Sigmoid colon (tissue), 7 donors: ENCODE measurements around the gene MTSS2. TPM values are rescaled to one million over a fixed set of nuclear protein-coding genes. Genes with fewer than 3 reads are reported as not detected.
A peak's percentile ranks its signal among the peaks of the same experiment; 100 is the strongest.

Experiments
- DNase-seq: peaks from one replicate; pipeline ENCODE4 v3.0.0-alpha.2; 2019
- H3K27ac ChIP-seq, 4 donors: fragments of 200-600 bp; sonication (generic); one replicate each; pipeline ENCODE4 v1.5.1; 2016 to 2019; ENCODE audit warnings: mild to moderate bottlenecking in 1 of 4
- H3K27me3 ChIP-seq, 3 donors: fragments of 200-600 bp; sonication (generic); one replicate each; pipeline ENCODE4 v1.5.1; 2019; ENCODE audit warnings: mild to moderate bottlenecking in 1 of 3
- H3K36me3 ChIP-seq, 4 donors: fragments of 200-600 bp; sonication (generic); one replicate each; pipeline ENCODE4 v1.5.1; 2016 to 2019
- H3K4me1 ChIP-seq, 4 donors: fragments of 200-600 bp; sonication (generic); one replicate each; pipeline ENCODE4 v1.5.1; 2017 to 2019
- H3K4me3 ChIP-seq, 4 donors: fragments of 200-600 bp; sonication (generic); one replicate each; pipeline ENCODE4 v1.5.1; 2017 to 2019; ENCODE audit warnings: mild to moderate bottlenecking in 2 of 4, moderate library complexity in 1 of 4
- H3K9me3 ChIP-seq, 4 donors: fragments of 200-600 bp in 3 of 4; sonication (generic) in 3 of 4; one replicate each; pipeline versions ENCODE4 v1.5.1 to v1.6.1; 2013 to 2019
- EP300 ChIP-seq, 4 donors: sonication (generic); formaldehyde crosslinking; IDR thresholded peaks; one replicate each; pipeline ENCODE4 v1.6.1; 2017; ENCODE audit warnings: antibody characterized with exemption in 4 of 4
- POLR2A ChIP-seq, 2 donors: fragments of 450-650 bp; IDR thresholded peaks; one replicate each; pipeline ENCODE4 v1.6.1; 2016; ENCODE audit warnings: antibody characterized with exemption in 2 of 2, mild to moderate bottlenecking in 2 of 2, moderate library complexity in 2 of 2
- POLR2AphosphoS5 ChIP-seq, 4 donors: sonication (generic); formaldehyde crosslinking; IDR thresholded peaks; one replicate each; pipeline ENCODE4 v1.6.1; 2017; ENCODE audit warnings: antibody characterized with exemption in 4 of 4
- WGBS, 2 donors: extraction: QIAGEN DNeasy Blood & Tissue Kit; methylation state at CpG; one replicate each; pipeline ENCODE4 v1.1.7; 2013; 5-methylcytosine and 5-hydroxymethylcytosine counted together
- intact Hi-C: fragments of 100-400 bp; cut with DNase I; formaldehyde crosslinking; loops from one replicate; pipeline ENCODE4 v1.15.1; 2023
- polyA plus RNA-seq, 3 donors: library from polyadenylated mRNA; stranded (reverse); fragments of 200-250 nt; gene quantifications; one replicate each; pipeline ENCODE4 v1.2.3, GENCODE V29; 2013
- total RNA-seq, 4 donors: library from RNA; depleted of rRNA; stranded (reverse); fragments of >200 nt; gene quantifications; one replicate each; pipeline ENCODE4 v1.1.0, GENCODE V29; 2016
- TF ChIP-seq, protein P1 (sequence below), 4 experiments: fragments of 450-650 bp in 3 of 4; fragments of 200-600 bp in 1 of 4; IDR thresholded peaks; one replicate each; pipeline ENCODE4 v1.5.1; 2016 to 2019; ENCODE audit warnings: antibody characterized with exemption in 4 of 4, mild to moderate bottlenecking in 3 of 4, moderate library complexity in 2 of 4
- donor health status: healthy with polysubstance abuse.
- donor health status: Bipolar disorder and iron deficiency.
- donor health status: healthy.

MTSS2 gene
- total and polyA plus RNA-seq, 7 donors = 5.4 to 100.0 (median 36.4) TPM

DNA sequence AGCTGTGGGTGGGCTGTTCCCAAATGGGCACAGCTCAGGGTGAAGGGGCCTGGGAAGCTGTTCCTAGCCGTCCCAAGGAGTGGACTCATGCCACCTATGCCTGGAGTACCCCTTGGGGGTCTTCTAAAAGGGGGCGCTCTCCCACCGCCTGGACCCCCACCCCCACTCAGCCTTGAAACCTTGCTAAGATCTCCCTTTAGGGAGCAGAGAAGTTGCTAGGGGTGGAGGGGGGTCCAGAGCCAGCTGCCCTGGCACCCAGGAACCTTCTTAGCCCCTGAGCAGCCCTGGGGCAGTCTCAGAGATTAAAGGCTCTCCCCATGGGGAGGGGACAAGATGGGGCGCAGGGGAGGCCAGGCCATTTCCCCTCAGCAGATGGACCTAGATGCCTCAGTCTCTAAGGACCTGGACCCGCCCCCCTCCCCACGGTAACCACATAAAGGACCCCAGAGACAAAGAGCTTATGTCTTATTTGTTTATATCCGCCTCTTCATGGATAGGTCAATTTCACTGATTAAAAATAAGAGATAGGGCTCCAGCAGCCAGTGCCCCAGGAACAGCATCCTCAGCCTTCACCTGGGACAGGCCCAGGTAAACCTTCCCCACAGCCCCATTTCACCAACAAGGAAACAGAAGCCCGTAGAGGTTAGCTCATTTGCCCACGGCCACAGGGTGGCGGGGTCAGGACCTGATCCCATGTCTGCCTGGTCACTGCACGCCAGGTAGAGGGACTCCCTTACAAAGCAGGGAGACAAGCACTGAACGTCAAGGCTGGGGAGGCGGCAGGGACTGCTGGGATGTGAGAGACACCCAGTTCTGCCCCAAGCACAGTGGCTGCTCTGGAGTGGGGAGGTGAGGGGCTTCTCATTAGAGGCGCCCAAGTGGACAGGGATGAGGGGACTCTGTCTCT is 3.4 kb downstream of the MTSS2 start:
- H3K9me3 ChIP-seq = no peaks in the 10 kb centered on the region
- H3K36me3 ChIP-seq = peaks cover 22 to 30% (median 27%) of the 10 kb centered on the region in 4 donors
- peak overlapping the region in 3 of 4 donors; percentile 75 to 93 (median 85) for H3K4me3 ChIP-seq
- intact Hi-C loops = no loop called here
- H3K27me3 ChIP-seq = no peaks in the 10 kb centered on the region
- no peak for DNase-seq
- 77 to 81% methylated on average over 14 of the region's 14 CpGs for WGBS, 2 donors
- peaks cover 0 to 73% (median 68%) of the 10 kb centered on the region in 4 donors for H3K4me1 ChIP-seq
- TF ChIP-seq POLR2AphosphoS5 (IDR thresholded peaks at IDR 0.05) (no peak), EP300 (IDR thresholded peaks at IDR 0.05) (no peak), POLR2A (IDR thresholded peaks at IDR 0.05) (no peak)
- TF ChIP-seq, protein P1, sequence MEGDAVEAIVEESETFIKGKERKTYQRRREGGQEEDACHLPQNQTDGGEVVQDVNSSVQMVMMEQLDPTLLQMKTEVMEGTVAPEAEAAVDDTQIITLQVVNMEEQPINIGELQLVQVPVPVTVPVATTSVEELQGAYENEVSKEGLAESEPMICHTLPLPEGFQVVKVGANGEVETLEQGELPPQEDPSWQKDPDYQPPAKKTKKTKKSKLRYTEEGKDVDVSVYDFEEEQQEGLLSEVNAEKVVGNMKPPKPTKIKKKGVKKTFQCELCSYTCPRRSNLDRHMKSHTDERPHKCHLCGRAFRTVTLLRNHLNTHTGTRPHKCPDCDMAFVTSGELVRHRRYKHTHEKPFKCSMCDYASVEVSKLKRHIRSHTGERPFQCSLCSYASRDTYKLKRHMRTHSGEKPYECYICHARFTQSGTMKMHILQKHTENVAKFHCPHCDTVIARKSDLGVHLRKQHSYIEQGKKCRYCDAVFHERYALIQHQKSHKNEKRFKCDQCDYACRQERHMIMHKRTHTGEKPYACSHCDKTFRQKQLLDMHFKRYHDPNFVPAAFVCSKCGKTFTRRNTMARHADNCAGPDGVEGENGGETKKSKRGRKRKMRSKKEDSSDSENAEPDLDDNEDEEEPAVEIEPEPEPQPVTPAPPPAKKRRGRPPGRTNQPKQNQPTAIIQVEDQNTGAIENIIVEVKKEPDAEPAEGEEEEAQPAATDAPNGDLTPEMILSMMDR (IDR thresholded peaks at IDR 0.05) = no peak
- peak overlapping the region; percentile 86 to 99 (median 96) for H3K27ac ChIP-seq

DNA sequence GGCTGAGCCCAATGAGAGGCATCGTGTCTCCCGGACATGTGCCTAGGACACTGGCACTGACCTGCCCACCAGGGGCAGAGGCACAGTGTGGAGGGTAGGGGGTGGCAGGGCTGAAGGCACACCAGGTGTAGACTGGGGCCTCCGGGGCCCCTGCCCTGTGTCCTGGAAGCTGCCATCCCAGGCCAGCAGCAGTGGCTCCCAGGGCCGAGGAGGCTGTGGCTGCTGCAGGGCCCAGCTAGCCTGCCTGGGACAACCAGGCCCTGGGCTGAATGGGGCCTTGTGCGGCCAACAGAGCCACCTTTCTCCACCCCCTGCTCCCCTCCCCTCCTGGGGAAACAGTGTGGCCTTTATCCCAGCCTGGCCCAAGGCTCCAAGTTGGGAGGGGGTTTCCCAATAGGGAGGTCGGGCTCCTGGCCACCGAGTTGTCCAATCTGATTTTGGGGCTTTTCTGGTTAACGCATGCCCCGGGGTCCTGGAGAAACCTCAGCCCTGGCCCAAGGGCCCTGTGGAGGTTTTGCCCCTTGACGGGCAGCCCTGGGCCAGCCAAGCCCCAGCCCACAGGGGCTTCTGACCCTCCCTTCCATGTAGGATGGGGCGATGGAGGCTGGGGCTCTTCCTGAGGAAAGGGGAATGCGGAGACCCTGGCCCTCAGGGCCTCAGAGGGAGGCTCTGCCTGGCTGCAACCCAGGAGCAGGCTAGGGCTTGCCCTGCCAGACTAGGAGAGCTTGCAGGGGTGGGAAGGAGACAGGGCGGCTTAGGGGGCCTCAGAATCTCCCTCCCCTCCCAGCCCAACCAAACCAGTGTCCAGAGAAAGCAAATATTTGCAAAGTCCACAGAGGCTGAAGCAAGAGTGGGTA is 4.2 kb downstream of the MTSS2 start:
- DNase-seq = no peak
- Histone ChIP-seq H3K4me1 (peaks cover 0 to 71% (median 60%) of the 10 kb centered on the region in 4 donors), H3K27ac (peak overlapping the region; percentile 86 to 99 (median 96)), H3K4me3 (peak overlapping the region in 3 of 4 donors; percentile 75 to 93 (median 85)), H3K9me3 (no peaks in the 10 kb centered on the region), H3K27me3 (no peaks in the 10 kb centered on the region), H3K36me3 (peaks cover 31 to 39% (median 35%) of the 10 kb centered on the region in 4 donors)
- intact Hi-C loops = no loop called here
- 80 to 82% methylated on average over 13 of the region's 13 CpGs for WGBS, 2 donors
- TF ChIP-seq EP300 (IDR thresholded peaks at IDR 0.05) (no peak), POLR2AphosphoS5 (IDR thresholded peaks at IDR 0.05) (no peak), POLR2A (IDR thresholded peaks at IDR 0.05) (no peak)
- TF ChIP-seq, protein P1 (IDR thresholded peaks at IDR 0.05) = no peak

DNA sequence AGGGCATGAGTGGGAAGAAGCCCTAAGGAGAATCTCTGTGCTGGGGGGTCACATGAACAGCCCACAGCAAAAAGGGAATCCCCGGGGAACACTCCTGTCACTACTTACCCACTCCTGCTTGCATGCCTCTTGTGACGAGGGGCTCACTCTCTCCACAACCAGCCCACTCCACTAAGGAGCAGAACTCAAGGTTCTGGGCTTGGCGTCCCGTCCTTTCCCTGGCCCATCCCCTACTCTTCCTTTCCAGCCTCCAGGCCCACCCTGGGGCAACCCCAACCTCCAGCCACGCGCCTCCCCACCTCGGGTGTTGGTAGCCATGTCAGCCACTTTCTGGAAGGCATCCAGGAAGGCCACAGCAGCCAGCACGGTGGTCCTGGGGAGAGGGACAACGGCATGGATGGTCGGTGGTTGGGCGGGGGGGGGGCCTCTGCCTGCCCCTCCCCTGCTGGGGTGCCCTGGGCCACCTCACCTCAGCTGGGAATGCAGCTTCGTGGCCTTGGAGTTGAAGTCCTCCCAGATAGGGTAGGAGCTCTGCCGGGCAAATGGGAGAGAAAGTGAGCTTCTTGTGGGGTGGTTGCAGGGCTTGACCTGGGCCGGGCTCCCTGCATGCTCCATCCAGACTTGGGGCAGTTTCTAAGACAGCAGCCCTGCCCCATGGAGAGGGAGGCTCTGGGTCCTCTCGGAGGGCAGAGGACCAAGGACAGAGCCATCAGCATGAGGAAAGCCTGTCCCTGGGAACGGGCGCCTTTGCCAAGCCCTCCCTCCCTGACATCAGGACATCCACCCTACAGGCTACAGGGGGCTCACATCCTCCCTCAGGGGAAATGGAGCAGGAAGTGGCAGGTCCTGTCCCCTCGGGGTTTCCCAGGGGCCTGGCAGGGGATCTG is 5.1 kb downstream of the MTSS2 start:
- TF ChIP-seq POLR2AphosphoS5 (IDR thresholded peaks at IDR 0.05) = no peak
- TF ChIP-seq POLR2A (IDR thresholded peaks at IDR 0.05) = no peak
- TF ChIP-seq EP300 (IDR thresholded peaks at IDR 0.05) = no peak
- TF ChIP-seq, protein P1 (IDR thresholded peaks at IDR 0.05) = no peak
- 78 to 79% methylated on average over 18 of the region's 18 CpGs for WGBS, 2 donors
- peaks cover 0 to 70% (median 54%) of the 10 kb centered on the region in 4 donors for H3K4me1 ChIP-seq
- intact Hi-C loops = loop anchor here (1.0 kb wide), 1 partner anchor 58 kb away; no protein-coding TSS in a partner anchor
- no peak for DNase-seq
- H3K4me3 ChIP-seq = peak overlapping the region in 2 of 4 donors; percentile 75 to 93
- no peaks in the 10 kb centered on the region for H3K9me3 ChIP-seq
- H3K27ac ChIP-seq = peak overlapping the region; percentile 86 to 99 (median 96)
- H3K27me3 ChIP-seq = no peaks in the 10 kb centered on the region
- H3K36me3 ChIP-seq = peaks cover 34 to 47% (median 44%) of the 10 kb centered on the region in 4 donors
